HL-60 (cell line): ENCODE measurements around the gene AJUBA.

ENCODE experiments used
- POLR2AphosphoS5 ChIP-seq: IDR thresholded peaks from 2 replicates; pipeline ENCODE4 v1.6.1; 2012; ENCODE audit warnings: low read depth
- TF ChIP-seq, protein P1 (sequence below): IDR thresholded peaks from one replicate; pipeline ENCODE4 v1.5.1; 2011; ENCODE audit warnings: low read length, control low read depth, inconsistent platforms; ENCODE audit not compliant: insufficient read depth
- TF ChIP-seq, protein P2 (sequence below): IDR thresholded peaks from 2 replicates; pipeline ENCODE4 v1.6.1; 2012; ENCODE audit warnings: low read depth; ENCODE audit not compliant: insufficient replicate concordance

DNA sequence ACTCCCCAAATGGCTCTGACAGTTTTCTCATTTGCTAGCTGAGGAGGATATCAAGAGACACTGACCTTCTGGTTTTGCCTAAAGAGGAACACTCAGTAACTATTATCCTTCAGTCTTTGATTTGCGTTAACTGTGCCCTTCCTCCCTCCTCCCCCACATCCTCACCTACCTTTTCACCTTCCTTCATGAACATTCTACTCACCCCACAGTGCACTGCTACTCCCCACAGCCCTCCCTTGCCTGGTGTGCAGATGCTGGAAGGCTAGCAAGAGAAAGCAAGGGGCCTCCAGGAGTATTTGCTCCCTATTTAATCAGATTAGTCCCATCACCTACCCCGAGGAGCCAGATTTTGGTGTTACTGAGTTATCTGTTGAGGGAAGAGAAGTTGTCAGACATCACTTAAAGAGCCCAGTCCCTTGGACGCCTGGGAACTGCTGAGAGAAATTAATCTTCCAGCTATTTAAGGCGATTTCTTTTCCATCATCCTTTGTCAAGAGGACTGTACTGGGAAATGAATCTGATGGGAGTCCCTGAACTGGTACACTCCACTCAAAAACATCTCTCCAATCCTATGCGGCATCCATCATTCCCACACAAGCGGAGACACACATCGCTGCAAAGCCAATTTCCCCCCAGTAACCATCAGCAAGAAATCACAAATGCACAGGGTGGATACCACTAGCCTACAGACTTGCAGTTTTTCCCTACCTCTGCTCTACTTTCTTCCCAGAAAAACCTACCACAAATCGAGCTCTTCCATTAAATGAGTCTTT is 40.9 kb upstream of the AJUBA start:
- TF ChIP-seq, protein P1, sequence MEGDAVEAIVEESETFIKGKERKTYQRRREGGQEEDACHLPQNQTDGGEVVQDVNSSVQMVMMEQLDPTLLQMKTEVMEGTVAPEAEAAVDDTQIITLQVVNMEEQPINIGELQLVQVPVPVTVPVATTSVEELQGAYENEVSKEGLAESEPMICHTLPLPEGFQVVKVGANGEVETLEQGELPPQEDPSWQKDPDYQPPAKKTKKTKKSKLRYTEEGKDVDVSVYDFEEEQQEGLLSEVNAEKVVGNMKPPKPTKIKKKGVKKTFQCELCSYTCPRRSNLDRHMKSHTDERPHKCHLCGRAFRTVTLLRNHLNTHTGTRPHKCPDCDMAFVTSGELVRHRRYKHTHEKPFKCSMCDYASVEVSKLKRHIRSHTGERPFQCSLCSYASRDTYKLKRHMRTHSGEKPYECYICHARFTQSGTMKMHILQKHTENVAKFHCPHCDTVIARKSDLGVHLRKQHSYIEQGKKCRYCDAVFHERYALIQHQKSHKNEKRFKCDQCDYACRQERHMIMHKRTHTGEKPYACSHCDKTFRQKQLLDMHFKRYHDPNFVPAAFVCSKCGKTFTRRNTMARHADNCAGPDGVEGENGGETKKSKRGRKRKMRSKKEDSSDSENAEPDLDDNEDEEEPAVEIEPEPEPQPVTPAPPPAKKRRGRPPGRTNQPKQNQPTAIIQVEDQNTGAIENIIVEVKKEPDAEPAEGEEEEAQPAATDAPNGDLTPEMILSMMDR, result no peak
- TF ChIP-seq, protein P2, sequence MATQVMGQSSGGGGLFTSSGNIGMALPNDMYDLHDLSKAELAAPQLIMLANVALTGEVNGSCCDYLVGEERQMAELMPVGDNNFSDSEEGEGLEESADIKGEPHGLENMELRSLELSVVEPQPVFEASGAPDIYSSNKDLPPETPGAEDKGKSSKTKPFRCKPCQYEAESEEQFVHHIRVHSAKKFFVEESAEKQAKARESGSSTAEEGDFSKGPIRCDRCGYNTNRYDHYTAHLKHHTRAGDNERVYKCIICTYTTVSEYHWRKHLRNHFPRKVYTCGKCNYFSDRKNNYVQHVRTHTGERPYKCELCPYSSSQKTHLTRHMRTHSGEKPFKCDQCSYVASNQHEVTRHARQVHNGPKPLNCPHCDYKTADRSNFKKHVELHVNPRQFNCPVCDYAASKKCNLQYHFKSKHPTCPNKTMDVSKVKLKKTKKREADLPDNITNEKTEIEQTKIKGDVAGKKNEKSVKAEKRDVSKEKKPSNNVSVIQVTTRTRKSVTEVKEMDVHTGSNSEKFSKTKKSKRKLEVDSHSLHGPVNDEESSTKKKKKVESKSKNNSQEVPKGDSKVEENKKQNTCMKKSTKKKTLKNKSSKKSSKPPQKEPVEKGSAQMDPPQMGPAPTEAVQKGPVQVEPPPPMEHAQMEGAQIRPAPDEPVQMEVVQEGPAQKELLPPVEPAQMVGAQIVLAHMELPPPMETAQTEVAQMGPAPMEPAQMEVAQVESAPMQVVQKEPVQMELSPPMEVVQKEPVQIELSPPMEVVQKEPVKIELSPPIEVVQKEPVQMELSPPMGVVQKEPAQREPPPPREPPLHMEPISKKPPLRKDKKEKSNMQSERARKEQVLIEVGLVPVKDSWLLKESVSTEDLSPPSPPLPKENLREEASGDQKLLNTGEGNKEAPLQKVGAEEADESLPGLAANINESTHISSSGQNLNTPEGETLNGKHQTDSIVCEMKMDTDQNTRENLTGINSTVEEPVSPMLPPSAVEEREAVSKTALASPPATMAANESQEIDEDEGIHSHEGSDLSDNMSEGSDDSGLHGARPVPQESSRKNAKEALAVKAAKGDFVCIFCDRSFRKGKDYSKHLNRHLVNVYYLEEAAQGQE, result no peak
- TF ChIP-seq POLR2AphosphoS5, result no peak
